ENCODE data around the gene OSBPL10. TPM values are rescaled to one million over a fixed set of nuclear protein-coding genes. Genes with fewer than 3 reads are reported as not detected.

OSBPL10 gene
- total RNA-seq, 1 donor from 2014 or later = 20.1 TPM

DNA sequence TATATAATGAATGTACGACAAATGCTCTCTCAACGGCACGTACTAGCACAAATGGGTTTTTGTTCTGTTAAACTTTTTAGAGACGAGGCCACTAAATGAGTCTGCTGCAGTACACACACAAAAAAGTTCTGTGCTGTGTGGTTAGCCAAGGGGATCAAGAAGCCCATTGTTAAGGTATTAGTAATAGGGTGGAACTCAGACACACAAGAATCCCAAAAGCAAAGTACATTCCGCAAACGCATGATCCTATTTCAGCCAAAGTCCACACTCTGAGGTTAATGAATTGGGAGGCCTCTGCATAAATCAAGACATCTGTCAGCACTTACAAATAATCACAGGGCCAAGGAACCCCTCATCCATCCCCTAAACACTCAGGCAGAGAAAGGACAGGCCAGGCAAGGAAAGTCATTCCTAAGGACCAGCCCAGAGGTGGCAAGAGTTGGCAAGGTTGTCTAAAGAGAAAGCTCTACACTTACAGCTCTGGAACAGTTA, 12.1 kb downstream of the OSBPL10 start:
- H3K27me3 ChIP-seq (ENCODE audit: control insufficient read depth, insufficient read depth, low read length) = no peaks in the 10 kb centered on the region
- TF ChIP-seq, protein P1, sequence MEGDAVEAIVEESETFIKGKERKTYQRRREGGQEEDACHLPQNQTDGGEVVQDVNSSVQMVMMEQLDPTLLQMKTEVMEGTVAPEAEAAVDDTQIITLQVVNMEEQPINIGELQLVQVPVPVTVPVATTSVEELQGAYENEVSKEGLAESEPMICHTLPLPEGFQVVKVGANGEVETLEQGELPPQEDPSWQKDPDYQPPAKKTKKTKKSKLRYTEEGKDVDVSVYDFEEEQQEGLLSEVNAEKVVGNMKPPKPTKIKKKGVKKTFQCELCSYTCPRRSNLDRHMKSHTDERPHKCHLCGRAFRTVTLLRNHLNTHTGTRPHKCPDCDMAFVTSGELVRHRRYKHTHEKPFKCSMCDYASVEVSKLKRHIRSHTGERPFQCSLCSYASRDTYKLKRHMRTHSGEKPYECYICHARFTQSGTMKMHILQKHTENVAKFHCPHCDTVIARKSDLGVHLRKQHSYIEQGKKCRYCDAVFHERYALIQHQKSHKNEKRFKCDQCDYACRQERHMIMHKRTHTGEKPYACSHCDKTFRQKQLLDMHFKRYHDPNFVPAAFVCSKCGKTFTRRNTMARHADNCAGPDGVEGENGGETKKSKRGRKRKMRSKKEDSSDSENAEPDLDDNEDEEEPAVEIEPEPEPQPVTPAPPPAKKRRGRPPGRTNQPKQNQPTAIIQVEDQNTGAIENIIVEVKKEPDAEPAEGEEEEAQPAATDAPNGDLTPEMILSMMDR (IDR thresholded peaks at IDR 0.05; ENCODE audit: insufficient read depth, low read length, poor library complexity, severe bottlenecking) = no peak
- H3K4me3 ChIP-seq (ENCODE audit: low read depth, low read length) = no peak overlapping the region
- DNase-seq (ENCODE audit: low read depth) = peak; percentile 99
- no peaks in the 10 kb centered on the region for H3K36me3 ChIP-seq (ENCODE audit: control insufficient read depth, insufficient read depth, low read length)

DNA sequence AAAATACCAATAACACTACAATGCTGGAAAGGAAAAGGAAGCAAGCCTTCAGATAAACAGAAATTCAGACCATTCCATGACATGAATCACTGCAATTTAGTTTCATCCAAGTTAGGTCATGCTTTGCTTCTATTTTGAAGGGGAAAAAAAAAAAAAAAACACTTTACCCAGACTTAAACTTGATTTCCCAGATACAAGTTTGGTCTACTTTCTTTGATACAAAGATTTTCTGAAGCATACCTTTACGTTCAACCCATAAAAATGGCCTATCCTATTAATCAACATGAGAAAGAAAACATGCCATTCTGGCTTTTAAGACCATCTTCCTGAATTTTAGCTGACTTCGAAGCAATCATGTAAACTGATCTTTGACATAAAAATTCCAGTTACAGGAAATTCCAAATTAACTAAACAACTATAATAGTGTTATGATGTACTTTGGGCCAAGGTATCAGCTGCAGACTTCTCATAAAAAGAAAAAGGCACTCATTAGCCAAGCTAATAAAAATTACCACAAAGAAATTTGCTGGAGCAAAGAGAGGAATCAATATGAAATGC, 12.6 kb downstream of the OSBPL10 start:
- Histone ChIP-seq H3K4me3 (ENCODE audit: low read depth, low read length) (no peak overlapping the region), H3K36me3 (ENCODE audit: control insufficient read depth, insufficient read depth, low read length) (no peaks in the 10 kb centered on the region), H3K27me3 (ENCODE audit: control insufficient read depth, insufficient read depth, low read length) (no peaks in the 10 kb centered on the region)
- TF ChIP-seq, protein P1 (IDR thresholded peaks at IDR 0.05; ENCODE audit: insufficient read depth, low read length, poor library complexity, severe bottlenecking) = no peak
- no peak for DNase-seq (ENCODE audit: low read depth)

DNA sequence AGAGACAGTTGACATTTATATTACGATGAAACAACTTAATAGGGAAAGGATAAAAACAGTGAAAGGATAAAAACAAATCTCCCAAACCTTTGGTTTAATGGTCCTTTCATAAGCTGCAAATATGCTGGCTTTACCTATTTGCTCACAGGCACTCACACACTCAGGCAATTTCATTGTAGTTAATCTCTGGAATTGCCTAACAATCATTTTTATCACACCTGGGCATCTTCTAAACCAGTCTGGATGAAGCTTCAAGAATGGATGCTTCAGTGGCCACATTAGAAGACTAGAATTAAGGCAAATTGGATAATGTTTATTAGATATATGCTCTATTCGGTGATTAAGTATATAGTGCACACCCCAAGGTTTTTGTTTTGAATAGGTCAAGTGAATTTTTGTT, 13.5 kb downstream of the OSBPL10 start:
- Histone ChIP-seq H3K27me3 (ENCODE audit: control insufficient read depth, insufficient read depth, low read length) (no peaks in the 10 kb centered on the region), H3K36me3 (ENCODE audit: control insufficient read depth, insufficient read depth, low read length) (no peaks in the 10 kb centered on the region), H3K4me3 (ENCODE audit: low read depth, low read length) (no peak overlapping the region)
- no peak for DNase-seq (ENCODE audit: low read depth)
- TF ChIP-seq, protein P1 (IDR thresholded peaks at IDR 0.05; ENCODE audit: insufficient read depth, low read length, poor library complexity, severe bottlenecking) = no peak

DNA sequence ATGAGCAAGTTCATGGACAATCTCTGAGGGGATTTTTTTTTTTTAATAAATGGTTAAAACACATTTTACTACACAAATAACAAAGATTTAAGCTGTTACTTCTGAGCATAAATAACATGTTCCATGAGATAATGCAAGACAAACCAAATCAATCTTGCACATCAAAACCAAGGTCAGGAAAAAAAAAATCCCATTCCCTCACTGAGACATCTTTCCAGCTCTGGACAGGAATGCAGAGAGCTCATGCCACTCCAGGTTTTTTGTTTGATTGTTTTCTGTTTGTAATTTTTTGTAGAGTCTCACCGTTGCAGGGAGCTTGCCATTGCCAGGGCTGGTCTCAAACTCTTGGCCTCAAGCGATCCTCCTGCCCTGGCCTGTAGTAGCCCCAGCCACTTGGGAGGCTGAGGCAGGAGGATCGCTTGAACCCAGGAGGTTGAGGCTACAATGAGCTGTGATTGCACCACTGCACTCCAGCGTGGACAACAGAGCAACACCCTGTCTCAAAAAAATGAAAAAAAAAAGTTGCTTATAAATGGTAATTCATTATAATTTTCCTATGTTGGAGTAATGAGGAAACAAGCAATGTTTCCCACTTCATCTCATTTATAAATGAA, 14.0 kb downstream of the OSBPL10 start:
- TF ChIP-seq, protein P1 (IDR thresholded peaks at IDR 0.05; ENCODE audit: insufficient read depth, low read length, poor library complexity, severe bottlenecking) = no peak
- DNase-seq (ENCODE audit: low read depth) = no peak
- no peaks in the 10 kb centered on the region for H3K27me3 ChIP-seq (ENCODE audit: control insufficient read depth, insufficient read depth, low read length)
- H3K4me3 ChIP-seq (ENCODE audit: low read depth, low read length) = no peak overlapping the region
- H3K36me3 ChIP-seq (ENCODE audit: control insufficient read depth, insufficient read depth, low read length) = no peaks in the 10 kb centered on the region

DNA sequence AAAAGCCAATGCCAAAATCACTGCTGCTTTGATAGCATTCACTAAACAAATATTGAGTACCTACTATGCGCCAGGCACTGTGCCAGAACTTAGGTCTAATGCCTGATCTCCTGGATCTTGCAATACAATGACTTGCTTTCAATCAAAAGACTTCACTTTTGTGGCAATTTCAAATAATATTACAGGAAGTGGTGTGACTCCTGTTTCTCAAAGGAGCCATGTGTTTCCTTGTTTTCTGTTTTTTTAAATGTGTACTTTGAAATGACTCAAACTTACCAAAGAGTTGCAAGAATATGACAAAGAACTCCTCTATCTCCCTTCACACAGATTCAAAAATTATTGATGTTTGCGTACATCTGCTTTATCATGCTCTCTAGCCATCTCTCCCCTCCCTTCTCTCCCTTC, 18.3 kb downstream of the OSBPL10 start:
- TF ChIP-seq, protein P1 (IDR thresholded peaks at IDR 0.05; ENCODE audit: insufficient read depth, low read length, poor library complexity, severe bottlenecking) = no peak
- DNase-seq (ENCODE audit: low read depth) = no peak
- Histone ChIP-seq H3K36me3 (ENCODE audit: control insufficient read depth, insufficient read depth, low read length) (no peaks in the 10 kb centered on the region), H3K4me3 (ENCODE audit: low read depth, low read length) (no peak overlapping the region), H3K27me3 (ENCODE audit: control insufficient read depth, insufficient read depth, low read length) (no peaks in the 10 kb centered on the region)

Data from kidney epithelial cell (primary cell).